Ovary (tissue), 3 donors: ENCODE data around the gene FAM193B.

Experiments
- POLR2A ChIP-seq: fragments of 450-650 bp; IDR thresholded peaks from one replicate; pipeline ENCODE4 v1.6.1; 2017; ENCODE audit warnings: antibody characterized with exemption, mild to moderate bottlenecking, moderate library complexity
- TF ChIP-seq, protein P1 (sequence below), 3 donors: fragments of 450-650 bp in 2 of 3; fragments of 200-600 bp in 1 of 3; IDR thresholded peaks; one replicate each; pipeline versions ENCODE4 v1.5.1 to v1.8.0; 2016 to 2022; ENCODE audit warnings: antibody characterized with exemption in 3 of 3, mild to moderate bottlenecking in 1 of 3
- donor health status: DM: no; HTN: no; CAD: no.

- no peak for TF ChIP-seq POLR2A
- TF ChIP-seq, protein P1, sequence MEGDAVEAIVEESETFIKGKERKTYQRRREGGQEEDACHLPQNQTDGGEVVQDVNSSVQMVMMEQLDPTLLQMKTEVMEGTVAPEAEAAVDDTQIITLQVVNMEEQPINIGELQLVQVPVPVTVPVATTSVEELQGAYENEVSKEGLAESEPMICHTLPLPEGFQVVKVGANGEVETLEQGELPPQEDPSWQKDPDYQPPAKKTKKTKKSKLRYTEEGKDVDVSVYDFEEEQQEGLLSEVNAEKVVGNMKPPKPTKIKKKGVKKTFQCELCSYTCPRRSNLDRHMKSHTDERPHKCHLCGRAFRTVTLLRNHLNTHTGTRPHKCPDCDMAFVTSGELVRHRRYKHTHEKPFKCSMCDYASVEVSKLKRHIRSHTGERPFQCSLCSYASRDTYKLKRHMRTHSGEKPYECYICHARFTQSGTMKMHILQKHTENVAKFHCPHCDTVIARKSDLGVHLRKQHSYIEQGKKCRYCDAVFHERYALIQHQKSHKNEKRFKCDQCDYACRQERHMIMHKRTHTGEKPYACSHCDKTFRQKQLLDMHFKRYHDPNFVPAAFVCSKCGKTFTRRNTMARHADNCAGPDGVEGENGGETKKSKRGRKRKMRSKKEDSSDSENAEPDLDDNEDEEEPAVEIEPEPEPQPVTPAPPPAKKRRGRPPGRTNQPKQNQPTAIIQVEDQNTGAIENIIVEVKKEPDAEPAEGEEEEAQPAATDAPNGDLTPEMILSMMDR (IDR thresholded peaks at IDR 0.05) = no peak
Measured at GRCh38 chr5:177601126-177601525, 46.8 kb upstream of the FAM193B start.
